NCI-H82 (cell line): ENCODE data around the gene COL8A1.

Experiments
- DNase-seq: peaks from one replicate; lab custom pipeline; 2025; lab: John Stamatoyannopoulos, UW

COL8A1 gene

DNA sequence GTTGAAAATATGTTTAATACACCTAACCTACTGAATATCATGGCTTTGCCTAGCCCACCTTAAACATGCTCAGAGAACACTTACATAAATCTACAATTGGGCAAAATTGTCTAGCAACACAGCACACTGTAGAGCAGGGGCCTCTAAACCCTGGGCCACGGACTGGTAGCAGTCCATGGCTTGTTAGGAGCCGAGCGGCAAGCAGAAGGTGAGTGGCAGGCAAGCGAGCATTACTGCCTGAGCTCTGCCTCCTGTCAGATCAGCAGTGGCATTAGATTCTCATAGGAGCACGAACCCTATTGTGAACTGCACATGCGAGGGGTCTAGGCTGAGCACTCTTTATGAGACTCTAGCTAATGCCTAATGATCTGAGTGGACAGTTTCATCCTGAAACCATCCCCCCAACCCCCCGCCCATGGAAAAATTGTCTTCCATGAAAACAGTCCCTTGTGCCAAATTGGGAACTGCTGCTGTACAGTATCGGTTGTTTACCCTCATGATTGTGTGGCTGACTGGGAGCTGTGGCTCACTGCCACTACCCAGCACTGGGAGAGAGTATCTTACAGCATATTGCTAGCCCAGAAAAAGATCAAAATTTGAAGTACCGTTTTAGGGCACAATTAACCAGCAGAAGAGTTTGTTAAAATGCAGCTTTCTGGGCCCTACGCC, 205.3 kb downstream of the COL8A1 start:
- DNase-seq, result no peak

DNA sequence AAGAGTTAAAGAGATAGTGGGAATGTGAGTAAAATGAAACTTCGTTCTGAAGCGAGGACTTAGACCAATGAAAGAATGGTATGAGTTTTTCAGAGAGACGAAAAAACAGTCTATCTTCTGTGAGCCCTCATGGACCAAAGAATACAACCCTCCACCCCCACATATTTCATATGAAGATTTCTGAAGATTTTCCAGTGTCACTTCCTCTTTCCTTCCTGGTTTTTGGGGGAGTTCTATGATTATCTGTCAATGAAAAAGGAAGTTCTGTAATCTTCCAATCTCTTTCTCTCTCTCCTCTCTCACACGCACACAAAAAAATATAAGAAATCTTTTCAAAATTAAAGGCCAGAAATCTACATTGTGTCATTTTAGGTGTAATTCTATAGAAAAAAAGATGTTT, 206.9 kb downstream of the COL8A1 start:
- DNase-seq, result no peak

DNA sequence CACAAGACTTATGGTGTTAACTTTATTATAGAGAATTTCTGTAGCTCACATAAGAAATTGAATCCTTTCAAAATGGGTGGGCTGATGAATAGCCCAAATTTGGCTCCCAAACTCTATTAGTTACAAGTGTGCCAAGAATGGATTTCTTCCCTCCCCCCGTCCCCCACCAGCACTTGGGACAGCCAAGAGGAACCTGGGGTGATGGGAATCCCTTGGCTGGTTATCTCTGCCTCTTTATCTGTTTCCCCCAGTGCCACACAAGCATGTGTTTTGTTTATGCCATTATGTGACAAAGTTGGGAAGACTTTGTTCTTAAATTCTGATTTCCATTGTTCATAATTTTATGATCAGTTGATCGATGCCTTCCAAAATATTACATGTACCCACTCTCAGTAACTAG, 207.6 kb downstream of the COL8A1 start:
- DNase-seq, result no peak

GRCh38 chr3:99846477-99847160, 208.2 kb downstream of the COL8A1 start:
- DNase-seq, result no peak

- no peak for DNase-seq
Observed at GRCh38 chr3:99848433-99848832, 210.0 kb downstream of the COL8A1 start.
